Cardiac fibroblast (primary cell): ENCODE results near the gene SLC9A2.

Experiments
- DNase-seq, 2 donors: peaks; one replicate each; pipeline versions ENCODE4 v3.0.0 to v3.0.0-alpha.2; 2010; ENCODE audit warnings: low read depth in 2 of 2
- H3K4me3 ChIP-seq, 2 donors: replicated peaks in 1 of 2; 1 replicate in 1 of 2; 2 replicates in 1 of 2; pipeline ENCODE4 v1.5.1; 2011; ENCODE audit warnings: low read depth in 2 of 2, low read length in 2 of 2, mild to moderate bottlenecking in 2 of 2, moderate library complexity in 1 of 2
- TF ChIP-seq, protein P1 (sequence below): IDR thresholded peaks from one replicate; pipeline ENCODE4 v1.5.1; 2011; ENCODE audit warnings: low read depth, mild to moderate bottlenecking, low read length, inconsistent platforms

The SLC9A2 gene

DNA sequence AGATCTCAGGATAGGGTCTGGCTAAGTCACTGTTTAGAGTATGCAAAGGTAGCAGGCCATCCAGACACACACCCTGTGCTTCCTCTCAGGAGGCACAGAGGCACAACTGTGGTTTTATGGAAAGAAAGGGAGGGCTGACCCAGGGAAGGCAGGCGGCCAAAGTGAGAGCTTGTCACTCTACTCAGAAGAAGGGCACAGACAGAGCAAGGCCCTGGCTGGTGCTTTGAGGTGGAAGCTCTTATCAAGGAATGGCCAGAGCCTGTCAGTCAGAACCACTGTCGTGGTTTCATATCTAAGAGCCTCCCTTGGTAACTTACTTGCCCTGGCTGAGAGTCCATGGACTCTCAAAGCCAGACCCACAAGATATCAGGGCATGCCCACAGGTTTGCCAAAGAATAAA lies 40.7 kb downstream of the SLC9A2 start:
- TF ChIP-seq, protein P1, sequence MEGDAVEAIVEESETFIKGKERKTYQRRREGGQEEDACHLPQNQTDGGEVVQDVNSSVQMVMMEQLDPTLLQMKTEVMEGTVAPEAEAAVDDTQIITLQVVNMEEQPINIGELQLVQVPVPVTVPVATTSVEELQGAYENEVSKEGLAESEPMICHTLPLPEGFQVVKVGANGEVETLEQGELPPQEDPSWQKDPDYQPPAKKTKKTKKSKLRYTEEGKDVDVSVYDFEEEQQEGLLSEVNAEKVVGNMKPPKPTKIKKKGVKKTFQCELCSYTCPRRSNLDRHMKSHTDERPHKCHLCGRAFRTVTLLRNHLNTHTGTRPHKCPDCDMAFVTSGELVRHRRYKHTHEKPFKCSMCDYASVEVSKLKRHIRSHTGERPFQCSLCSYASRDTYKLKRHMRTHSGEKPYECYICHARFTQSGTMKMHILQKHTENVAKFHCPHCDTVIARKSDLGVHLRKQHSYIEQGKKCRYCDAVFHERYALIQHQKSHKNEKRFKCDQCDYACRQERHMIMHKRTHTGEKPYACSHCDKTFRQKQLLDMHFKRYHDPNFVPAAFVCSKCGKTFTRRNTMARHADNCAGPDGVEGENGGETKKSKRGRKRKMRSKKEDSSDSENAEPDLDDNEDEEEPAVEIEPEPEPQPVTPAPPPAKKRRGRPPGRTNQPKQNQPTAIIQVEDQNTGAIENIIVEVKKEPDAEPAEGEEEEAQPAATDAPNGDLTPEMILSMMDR: no peak
- H3K4me3 ChIP-seq: no peak overlapping the region
- DNase-seq: no peak

DNA sequence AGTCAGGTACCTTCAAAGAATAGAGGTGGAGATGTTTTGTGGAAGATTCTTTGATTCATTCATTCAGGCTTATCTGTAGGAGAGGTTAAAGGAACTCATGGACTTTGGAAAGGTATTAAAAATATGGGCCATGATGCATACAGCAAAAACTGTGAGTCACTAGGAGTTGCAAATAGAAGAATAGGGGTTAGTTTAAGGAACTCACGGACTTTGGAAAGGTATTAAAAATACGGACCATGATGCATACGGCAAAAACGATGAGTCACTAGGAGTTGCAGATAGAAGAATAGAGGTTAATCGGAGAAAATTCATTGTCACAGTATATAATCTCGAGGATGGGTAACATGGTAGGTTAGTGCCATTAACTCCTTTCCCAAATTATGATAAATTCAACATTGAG lies 41.2 kb downstream of the SLC9A2 start:
- TF ChIP-seq, protein P1: no peak
- no peak for DNase-seq
- H3K4me3 ChIP-seq: no peak overlapping the region

DNA sequence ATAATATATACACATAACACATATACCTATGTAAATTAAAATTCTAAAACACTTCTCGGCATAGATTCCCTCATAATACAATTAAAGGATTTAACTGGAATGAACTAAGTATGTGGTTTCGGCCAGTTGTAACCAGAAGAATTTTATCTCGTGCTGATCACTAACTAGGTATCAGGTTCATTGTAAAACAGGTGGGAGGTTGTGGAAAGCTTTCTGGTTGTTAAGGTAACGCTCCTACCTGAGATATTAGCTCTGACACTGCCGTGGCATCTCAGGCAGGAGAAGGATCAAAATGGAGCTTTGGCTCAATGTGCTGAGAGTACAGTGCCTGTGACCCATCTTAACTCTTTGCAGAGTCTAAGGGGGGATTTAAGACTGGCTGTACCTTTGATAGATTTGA lies 42.5 kb downstream of the SLC9A2 start:
- no peak overlapping the region for H3K4me3 ChIP-seq
- TF ChIP-seq, protein P1: no peak
- no peak for DNase-seq

DNA sequence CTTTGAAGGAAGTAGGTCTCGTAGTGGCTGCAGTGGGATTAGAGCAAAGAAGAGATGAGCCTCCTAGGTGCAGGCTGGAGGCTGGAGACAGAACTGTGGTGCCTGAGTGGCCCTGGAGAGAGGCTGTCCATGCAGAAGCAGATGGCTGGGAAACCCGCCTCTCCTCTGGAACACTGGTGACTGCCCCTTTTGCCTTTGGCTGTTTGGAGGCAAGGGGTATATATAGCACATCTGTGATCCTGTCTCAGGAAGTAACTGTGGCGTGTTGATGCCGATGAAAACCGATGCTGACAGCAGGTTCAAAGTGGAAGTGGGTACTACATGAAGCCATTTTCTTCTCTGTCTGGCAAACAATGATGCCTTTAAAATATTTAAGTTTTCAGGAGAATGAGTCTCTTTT lies 43.5 kb downstream of the SLC9A2 start:
- TF ChIP-seq, protein P1: no peak
- DNase-seq: no peak
- H3K4me3 ChIP-seq: no peak overlapping the region

DNA sequence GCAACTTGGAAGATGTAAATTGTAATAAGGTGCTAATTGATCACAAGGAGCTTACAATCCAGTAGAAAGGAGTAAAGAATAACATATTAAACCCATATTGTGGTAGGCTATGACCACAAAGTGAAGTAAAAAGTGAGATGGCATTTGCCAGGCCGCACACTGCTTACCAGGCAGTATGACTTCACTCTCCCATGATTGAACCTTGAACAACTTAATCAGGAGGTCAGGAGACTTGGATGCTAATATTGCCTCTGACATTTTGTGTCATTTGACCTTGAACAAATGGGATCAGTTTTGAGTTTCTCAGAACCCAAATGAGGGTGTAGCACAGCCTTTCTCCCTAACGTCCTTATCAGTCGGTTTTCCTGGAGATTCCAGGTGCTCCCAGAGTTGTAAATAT lies 44.0 kb downstream of the SLC9A2 start:
- TF ChIP-seq, protein P1: no peak
- no peak for DNase-seq
- H3K4me3 ChIP-seq: no peak overlapping the region

DNA sequence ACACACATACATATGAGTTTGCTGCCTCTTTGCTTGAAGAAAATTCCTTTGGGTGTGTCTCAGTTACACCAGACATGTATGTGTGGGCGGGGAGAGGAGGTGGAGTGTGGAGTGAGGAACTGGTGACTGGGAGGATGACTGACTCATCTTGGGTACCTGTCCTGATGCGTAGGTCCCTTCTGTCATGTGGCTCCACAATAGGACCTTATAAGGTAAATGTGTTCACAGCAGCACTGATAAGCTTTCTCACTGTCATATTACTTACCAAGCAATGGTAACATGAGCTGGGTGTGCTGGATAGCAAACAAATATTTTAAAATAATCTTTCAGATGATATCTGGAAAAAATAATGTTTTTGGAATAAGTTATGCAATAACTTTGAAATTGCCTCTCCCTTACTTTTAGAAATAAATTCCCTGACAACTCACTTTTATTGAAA lies 45.1 kb downstream of the SLC9A2 start:
- no peak overlapping the region for H3K4me3 ChIP-seq
- DNase-seq: peak; percentile 5 to 42
- TF ChIP-seq, protein P1: no peak

DNA sequence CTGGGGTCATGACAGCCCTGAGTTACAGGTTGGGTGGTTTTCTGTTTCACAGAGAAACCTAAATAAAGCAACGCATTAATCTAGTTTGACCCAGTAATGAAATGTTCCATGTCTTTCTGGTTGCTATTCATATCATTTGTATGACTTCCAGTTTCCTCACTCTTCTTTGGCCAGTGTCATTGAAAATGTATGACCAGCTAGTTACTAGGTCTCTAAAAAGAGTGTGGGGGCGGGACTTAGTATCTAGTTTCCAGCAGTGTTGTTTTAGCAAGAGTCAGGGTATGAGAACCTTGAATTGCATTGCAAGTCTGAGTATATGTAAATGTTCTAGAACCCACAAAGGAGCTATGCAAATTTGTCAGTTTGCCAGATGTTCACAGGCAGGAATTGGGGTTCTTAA lies 47.7 kb downstream of the SLC9A2 start:
- DNase-seq: peak in 1 of 2 donors; percentile 1
- no peak overlapping the region for H3K4me3 ChIP-seq
- TF ChIP-seq, protein P1: no peak
